ENCODE results near the gene CXCL5. TPM values are rescaled to one million over a fixed set of nuclear protein-coding genes. Genes with fewer than 3 reads are reported as not detected.
A peak's percentile ranks its signal among the peaks of the same experiment; 100 is the strongest.

The CXCL5 gene
- total RNA-seq, 6 experiments from 2014 or later: 0.10 to 1.00 (median 0.19) TPM; not detected in 3

- H3K9me3 ChIP-seq: no peaks in the 10 kb centered on the region
- H3K36me3 ChIP-seq: no peaks in the 10 kb centered on the region
- no peaks in the 10 kb centered on the region for H3K27me3 ChIP-seq
- DNase-seq (peak; percentile 84 to 91 (median 86)), ATAC-seq (peak; percentile 93 to 97 (median 96))
- H3K4me1 ChIP-seq: no peaks in the 10 kb centered on the region
- H3K27ac ChIP-seq: peak within 1 kb of the TSS; percentile 35 to 49 (median 37)
- intact Hi-C loops (cut with DNase I): no loop called here
- TF ChIP-seq POLR2A (IDR thresholded peaks at IDR 0.05): peak; percentile 24
- TF ChIP-seq CTCF (IDR thresholded peaks at IDR 0.05): peak; percentile 46 to 53 (median 50)
- peak within 1 kb of the TSS; percentile 54 to 63 (median 62) for H3K4me3 ChIP-seq
- WGBS (ENCODE audit: insufficient coverage, low coverage, low lambda C conversion rate, missing lambda C conversion rate): 2% methylated on average over 33 of the region's 64 CpGs
Measured at GRCh38 chr4:74038425-74039314, 40.2 kb upstream of the CXCL5 start, which contains the start of gene CXCL3. CXCL3 (minus strand) TSS chr4:74038689; CDS start chr4:74038611, 78 bp downstream.

GRCh38 chr4:74038086-74038424 lies 39.6 kb upstream of the CXCL5 start:
- peak overlapping the region in 2 of 3 donors; percentile 37 to 49 for H3K27ac ChIP-seq
- intact Hi-C loops (cut with DNase I): no loop called here
- no peaks in the 10 kb centered on the region for H3K9me3 ChIP-seq
- no peak for ATAC-seq
- DNase-seq: peak in 2 of 3 donors; percentile 23 to 54
- H3K4me3 ChIP-seq: peak overlapping the region; percentile 54 to 63 (median 62)
- H3K36me3 ChIP-seq: no peaks in the 10 kb centered on the region
- TF ChIP-seq POLR2A (IDR thresholded peaks at IDR 0.05) (no peak), CTCF (IDR thresholded peaks at IDR 0.05) (no peak)
- H3K27me3 ChIP-seq: no peaks in the 10 kb centered on the region
- 6% methylated on average over 3 of the region's 17 CpGs for WGBS (ENCODE audit: insufficient coverage, low coverage, low lambda C conversion rate, missing lambda C conversion rate)
- no peaks in the 10 kb centered on the region for H3K4me1 ChIP-seq

- H3K27ac ChIP-seq: no peak overlapping the region
- intact Hi-C loops (cut with DNase I): no loop called here
- H3K27me3 ChIP-seq: no peaks in the 10 kb centered on the region
- ATAC-seq: no peak
- H3K36me3 ChIP-seq: no peaks in the 10 kb centered on the region
- no peaks in the 10 kb centered on the region for H3K9me3 ChIP-seq
- no peak for TF ChIP-seq POLR2A (IDR thresholded peaks at IDR 0.05)
- TF ChIP-seq CTCF (IDR thresholded peaks at IDR 0.05): no peak
- no peak for DNase-seq
- H3K4me3 ChIP-seq: peak overlapping the region in 2 of 3 donors; percentile 54 to 63
- 40% methylated on average over 4 of the region's 4 CpGs for WGBS (ENCODE audit: insufficient coverage, low coverage, low lambda C conversion rate, missing lambda C conversion rate)
- H3K4me1 ChIP-seq: no peaks in the 10 kb centered on the region
Measured at GRCh38 chr4:74037076-74037955, 38.8 kb upstream of the CXCL5 start.

GRCh38 chr4:74033739-74034138 lies 35.3 kb upstream of the CXCL5 start:
- Histone ChIP-seq H3K27ac (no peak overlapping the region), H3K4me1 (no peaks in the 10 kb centered on the region), H3K36me3 (no peaks in the 10 kb centered on the region), H3K9me3 (no peaks in the 10 kb centered on the region), H3K4me3 (no peak overlapping the region), H3K27me3 (no peaks in the 10 kb centered on the region)
- TF ChIP-seq CTCF (IDR thresholded peaks at IDR 0.05) (no peak), POLR2A (IDR thresholded peaks at IDR 0.05) (no peak)
- ATAC-seq (no peak), DNase-seq (no peak)
- intact Hi-C loops (cut with DNase I): no loop called here
